GM12801 (cell line): Measurements from ENCODE around the gene XPO6.

Experiments
- CTCF ChIP-seq: IDR thresholded peaks from one replicate; pipeline ENCODE4 v1.5.1; 2011; ENCODE audit warnings: control low read depth; ENCODE audit not compliant: insufficient read length; ENCODE audit errors: extremely low read depth

The XPO6 gene

GRCh38 chr16:28069971-28070794 is 141.6 kb downstream of the XPO6 start:
- TF ChIP-seq CTCF, result no peak

GRCh38 chr16:28068976-28069375 is 142.8 kb downstream of the XPO6 start:
- TF ChIP-seq CTCF, result no peak

DNA sequence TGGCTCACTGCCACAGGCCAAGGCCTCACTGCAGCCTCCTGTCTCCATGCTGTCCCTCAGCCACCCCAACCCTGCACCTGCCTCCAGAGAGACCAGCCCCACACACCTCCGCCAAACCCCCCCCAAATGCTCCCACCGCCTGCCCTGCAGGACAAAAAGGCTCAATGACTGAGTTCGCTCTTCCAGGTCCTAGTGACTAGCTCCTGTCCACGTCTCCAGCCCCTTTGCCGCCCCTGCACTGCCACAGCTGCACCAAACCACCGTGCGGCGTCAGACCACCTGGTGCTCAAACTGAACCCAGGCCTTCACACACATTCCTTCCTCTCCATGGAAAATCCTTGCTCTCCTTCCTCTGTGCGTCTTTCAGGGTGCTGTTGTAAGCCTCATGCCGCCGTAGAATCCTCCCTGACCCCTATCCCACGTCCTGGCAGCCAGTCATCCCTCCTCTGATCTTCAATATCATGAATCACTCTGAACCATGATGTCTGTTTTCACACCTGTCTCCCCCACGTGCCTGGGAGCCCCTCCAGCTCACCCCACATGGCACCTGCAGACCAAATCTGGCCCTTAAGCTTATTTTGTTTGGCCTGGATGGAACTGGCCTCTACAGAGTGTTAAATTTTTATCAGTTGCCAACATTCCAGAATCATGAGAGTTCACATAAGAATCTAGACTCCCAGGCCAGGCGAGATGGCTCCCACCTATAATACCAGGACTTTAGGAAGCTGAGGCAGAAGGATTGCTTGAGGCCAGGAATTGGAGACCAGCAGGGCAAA is 144.0 kb downstream of the XPO6 start:
- no peak for TF ChIP-seq CTCF

- no peak for TF ChIP-seq CTCF
These were observed 147.0 kb downstream of the XPO6 start for GRCh38 chr16:28064706-28065249.

DNA sequence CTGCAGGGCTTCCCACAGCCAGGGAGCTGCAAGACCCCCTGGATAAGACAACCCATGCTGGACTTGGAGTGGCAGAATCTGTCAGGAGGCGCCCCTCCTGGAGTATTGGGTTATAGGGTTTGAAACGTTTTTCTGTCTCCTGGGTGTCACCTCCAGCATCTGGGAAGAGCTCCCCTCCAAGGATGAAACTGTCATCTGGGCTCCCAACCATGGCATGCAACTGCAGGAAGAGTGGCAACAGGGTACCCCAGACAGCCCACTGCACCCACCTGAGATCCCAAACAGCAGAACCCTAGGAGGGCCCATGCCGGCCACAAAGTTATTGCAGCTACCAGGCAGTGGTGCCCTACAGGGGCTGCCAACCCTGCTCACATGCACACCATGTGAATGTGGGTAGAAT is 147.6 kb downstream of the XPO6 start:
- TF ChIP-seq CTCF, result no peak

GRCh38 chr16:28063591-28064061 is 148.1 kb downstream of the XPO6 start, which contains the start of gene GSG1L:
GSG1L (minus strand) TSS chr16:28063714; CDS start chr16:28063424, 290 bp downstream.
- TF ChIP-seq CTCF, result no peak

GRCh38 chr16:28062847-28063521 is 148.8 kb downstream of the XPO6 start:
- no peak for TF ChIP-seq CTCF
